ENCODE results near the gene MPP7.

MPP7 gene

DNA sequence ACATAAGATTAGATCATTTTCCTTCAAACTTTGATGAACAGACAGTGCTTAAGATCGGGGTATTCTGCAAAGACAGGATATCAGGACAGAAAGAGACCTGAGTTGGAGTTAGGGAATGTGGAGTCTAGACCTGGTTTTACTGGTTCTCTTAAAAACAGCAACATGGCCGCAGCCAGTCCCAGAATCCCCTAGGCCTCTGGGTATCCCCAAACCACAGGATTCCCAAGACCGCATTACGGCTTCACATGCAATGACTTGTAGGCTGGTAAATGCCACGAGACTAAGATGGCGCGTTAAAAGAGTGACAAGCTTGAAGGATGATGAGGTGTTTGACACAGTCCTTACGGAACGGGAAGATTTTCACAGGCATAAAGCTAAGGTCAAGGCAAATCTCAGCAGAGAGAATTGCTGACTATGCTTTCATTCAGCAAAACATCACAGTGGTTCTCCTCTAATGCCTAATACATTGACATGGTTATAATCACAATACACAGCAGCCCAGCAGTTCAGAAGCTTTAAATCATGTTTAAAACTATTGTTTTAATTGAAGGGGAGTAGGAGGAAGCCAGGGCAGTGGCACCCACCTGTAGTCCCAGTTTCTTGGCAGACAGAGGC lies 32.9 kb downstream of the MPP7 start:
- DNase-seq (ENCODE audit: low read depth in 2 of 2) = no peak

GRCh38 chr10:28266449-28267224 lies 36.2 kb downstream of the MPP7 start:
- DNase-seq (ENCODE audit: low read depth in 2 of 2) = no peak

DNA sequence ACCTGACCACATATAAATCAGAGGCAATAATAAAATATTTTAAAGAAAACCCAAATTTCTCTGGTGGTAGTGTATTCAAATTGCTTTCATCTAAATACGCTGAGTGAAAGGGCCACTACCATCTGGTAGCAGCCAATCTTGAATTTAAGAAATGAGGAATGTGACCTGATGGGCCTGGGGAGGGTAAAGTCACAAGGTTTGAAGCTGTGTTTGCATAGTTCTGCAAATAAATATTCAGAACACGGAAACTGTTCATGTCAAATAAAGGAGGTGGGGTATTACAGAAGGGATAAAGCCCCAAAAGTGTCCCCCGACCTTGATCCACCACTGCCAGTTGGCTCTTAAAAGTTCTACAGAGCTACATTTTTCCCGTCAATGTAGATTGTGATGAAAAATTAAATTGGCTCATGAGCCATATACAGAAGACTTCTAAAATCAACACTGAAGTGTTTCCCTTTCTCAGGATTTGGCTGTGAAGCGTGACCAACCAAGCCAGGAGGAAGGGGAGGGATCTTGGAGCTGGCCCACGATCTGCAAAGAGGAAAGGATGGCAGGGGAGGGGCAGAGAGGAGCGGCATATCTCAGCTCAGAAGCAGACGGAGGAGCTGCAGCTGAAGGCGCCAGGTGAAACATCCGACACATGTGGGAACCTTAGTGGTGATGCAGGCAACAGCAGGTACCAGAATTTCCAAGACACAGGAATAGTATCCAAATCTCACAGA lies 39.6 kb downstream of the MPP7 start:
- no peak for DNase-seq (ENCODE audit: low read depth in 2 of 2)

GRCh38 chr10:28256776-28257175 lies 46.1 kb downstream of the MPP7 start:
- no peak for DNase-seq (ENCODE audit: low read depth in 2 of 2)

DNA sequence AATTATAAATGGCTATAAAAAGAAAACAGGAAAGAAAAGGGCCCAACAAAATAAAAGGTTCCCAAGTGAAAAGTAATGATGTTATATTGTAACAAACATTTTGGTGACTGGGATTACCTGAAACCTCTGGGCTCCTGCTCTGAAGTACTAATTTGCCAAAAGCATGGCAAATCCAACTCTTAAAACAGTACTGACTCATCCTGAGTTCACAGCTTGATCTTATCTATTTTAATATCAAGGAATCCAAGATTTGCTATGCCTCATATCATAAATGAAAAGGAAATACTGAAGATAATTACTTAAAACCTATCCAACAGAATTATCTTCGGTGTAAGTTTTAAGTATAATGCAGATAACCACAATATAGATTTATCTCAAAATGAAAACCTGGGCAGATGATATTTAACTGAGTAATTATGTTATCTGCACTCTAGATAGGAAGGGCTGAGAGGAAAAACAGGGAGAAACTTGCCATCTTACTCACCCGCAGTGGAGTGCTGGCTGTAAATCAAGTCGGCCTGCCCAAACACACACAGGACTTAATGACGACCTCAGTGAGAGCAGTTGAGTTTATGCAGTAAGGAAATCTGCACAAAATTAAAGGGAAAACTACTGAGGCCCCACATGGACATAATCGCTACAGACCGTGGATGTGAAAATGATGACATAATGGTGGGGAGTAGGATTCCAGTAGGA lies 48.4 kb downstream of the MPP7 start:
- no peak for DNase-seq (ENCODE audit: low read depth in 2 of 2)

DNA sequence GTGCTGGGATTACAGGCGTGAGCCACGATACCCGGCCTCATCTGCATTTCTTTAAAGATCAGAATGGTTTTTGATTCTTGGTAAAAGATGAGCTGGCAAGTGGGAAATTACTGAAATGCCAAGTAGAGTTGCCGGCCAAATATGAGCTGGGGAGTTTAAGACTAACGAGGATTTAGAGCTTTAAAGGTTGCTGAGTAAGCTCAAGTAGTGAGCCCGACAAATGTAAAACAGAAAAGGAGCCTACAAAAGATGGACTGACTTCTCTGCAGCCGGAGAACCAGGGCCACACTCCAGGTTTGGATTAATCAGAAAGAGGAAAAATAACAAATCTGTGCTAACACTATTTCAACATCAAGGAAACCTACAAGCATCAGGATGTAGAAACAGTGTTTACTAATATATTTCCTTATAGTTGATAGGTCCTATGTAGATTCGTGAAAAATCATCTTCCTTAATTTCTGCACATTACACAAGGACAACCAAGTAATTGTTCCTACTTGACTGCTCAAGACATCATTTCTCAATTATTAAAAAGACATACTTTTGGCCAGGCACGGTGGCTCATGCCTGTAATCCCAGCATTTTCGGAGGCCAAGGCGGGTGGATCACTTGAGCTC lies 49.6 kb downstream of the MPP7 start:
- no peak for DNase-seq (ENCODE audit: low read depth in 2 of 2)

Data from stimulated activated CD8-positive, alpha-beta memory T cell treated with anti-CD3 and anti-CD28 coated beads, Interleukin-2, amount 100 ng/mL, for 48 hours (primary cell).